Neural progenitor cell (in vitro differentiated cells): ENCODE data around the gene NCOA3.

Experiments
- CTCF ChIP-seq: fragments of 200-600 bp; sonication (generic); IDR thresholded peaks from 2 replicates; pipeline ENCODE4 v1.5.1; 2017; ENCODE audit warnings: antibody characterized with exemption, mild to moderate bottlenecking
- EZH2 ChIP-seq: fragments of 200-600 bp; sonication (generic); IDR thresholded peaks from 2 replicates; pipeline ENCODE4 v1.6.1; 2017; ENCODE audit warnings: antibody characterized with exemption, mild to moderate bottlenecking, moderate library complexity

- no peak for TF ChIP-seq CTCF
- TF ChIP-seq EZH2: no peak
Measured at GRCh38 chr20:47455133-47456040, 46.3 kb upstream of the NCOA3 start.
